ENCODE results near the gene MICAL2. TPM values are rescaled to one million over a fixed set of nuclear protein-coding genes. Genes with fewer than 3 reads are reported as not detected.

MICAL2 gene
- total RNA-seq, 2 donors from 2014 or later, result 1.5 to 1.9 TPM

DNA sequence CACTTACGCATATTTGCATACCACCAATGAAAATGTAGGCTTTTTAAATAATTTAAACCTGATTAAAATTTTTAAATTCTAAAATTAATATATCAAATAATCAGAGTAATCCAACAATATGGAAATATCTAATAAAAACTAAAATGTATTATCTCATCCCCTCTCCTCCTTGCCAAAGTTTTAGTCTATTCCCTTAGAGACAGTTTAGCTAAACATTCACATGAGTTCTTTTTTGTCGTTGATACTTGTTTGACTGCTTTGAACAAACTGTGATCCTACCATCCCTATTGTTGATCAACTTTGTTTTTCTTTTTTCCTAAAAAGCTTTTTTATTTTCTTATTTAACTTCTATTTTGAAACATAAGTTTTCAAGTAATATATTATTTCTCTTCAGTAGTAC lies 185.6 kb downstream of the MICAL2 start:
- no peak overlapping the region for H3K27ac Mint-ChIP-seq
- Histone ChIP-seq H3K4me1 (ENCODE audit: control insufficient read depth, insufficient read depth, low read length) (no peaks in the 10 kb centered on the region), H3K9ac (ENCODE audit: extremely low read depth, low read length, poor library complexity, severe bottlenecking) (no peak overlapping the region), H3K27me3 (ENCODE audit: control insufficient read depth, insufficient read depth, low read length, poor library complexity, severe bottlenecking) (no peaks in the 10 kb centered on the region), H3K9me3 (ENCODE audit: control insufficient read depth, low read length) (peaks cover 8% of the 10 kb centered on the region), H3K4me3 (ENCODE audit: low read length) (no peak overlapping the region), H3K27ac (ENCODE audit: low read depth, low read length) (no peak overlapping the region), H3K36me3 (ENCODE audit: control insufficient read depth, insufficient read depth, low read length) (no peaks in the 10 kb centered on the region)
- peaks cover 3% of the 10 kb centered on the region for H3K27me3 Mint-ChIP-seq (ENCODE audit: insufficient read depth)
- no peaks in the 10 kb centered on the region for H3K9me3 Mint-ChIP-seq
- 95 to 100% methylated on average over 1 of the region's 2 CpGs for WGBS, 2 experiments (ENCODE audit: insufficient coverage in 1 of 2, insufficient read length in 1 of 2)
- TF ChIP-seq, protein P1, sequence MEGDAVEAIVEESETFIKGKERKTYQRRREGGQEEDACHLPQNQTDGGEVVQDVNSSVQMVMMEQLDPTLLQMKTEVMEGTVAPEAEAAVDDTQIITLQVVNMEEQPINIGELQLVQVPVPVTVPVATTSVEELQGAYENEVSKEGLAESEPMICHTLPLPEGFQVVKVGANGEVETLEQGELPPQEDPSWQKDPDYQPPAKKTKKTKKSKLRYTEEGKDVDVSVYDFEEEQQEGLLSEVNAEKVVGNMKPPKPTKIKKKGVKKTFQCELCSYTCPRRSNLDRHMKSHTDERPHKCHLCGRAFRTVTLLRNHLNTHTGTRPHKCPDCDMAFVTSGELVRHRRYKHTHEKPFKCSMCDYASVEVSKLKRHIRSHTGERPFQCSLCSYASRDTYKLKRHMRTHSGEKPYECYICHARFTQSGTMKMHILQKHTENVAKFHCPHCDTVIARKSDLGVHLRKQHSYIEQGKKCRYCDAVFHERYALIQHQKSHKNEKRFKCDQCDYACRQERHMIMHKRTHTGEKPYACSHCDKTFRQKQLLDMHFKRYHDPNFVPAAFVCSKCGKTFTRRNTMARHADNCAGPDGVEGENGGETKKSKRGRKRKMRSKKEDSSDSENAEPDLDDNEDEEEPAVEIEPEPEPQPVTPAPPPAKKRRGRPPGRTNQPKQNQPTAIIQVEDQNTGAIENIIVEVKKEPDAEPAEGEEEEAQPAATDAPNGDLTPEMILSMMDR (conservative IDR thresholded peaks at IDR 0.05), result no peak
- no peak for DNase-seq
- no peak overlapping the region for H3K4me3 Mint-ChIP-seq
- no peaks in the 10 kb centered on the region for H3K36me3 Mint-ChIP-seq (ENCODE audit: low read depth)
- peaks cover 7% of the 10 kb centered on the region for H3K4me1 Mint-ChIP-seq

DNA sequence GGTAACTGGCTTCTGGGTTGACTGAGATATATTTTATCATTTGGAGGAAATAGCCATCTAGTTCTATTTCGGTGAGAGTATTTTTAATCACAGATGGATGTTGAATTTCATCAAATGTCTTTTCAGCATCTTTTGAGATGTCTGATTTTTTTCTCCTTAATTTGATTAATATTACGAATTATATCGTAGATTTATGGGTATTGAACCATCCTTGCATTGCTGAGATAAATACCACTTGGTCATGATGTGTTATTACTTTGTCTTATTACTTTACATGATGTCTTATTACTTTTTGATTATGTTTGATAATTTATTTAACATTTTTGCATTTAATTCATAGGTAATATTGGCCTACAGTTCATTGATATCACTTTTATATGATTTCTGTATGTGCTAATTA lies 188.2 kb downstream of the MICAL2 start:
- TF ChIP-seq, protein P1 (conservative IDR thresholded peaks at IDR 0.05), result no peak
- WGBS, 2 experiments (ENCODE audit: insufficient coverage in 1 of 2, insufficient read length in 1 of 2), result 93 to 96% methylated on average over 3 of the region's 3 CpGs
- Histone ChIP-seq H3K36me3 (ENCODE audit: control insufficient read depth, insufficient read depth, low read length) (no peaks in the 10 kb centered on the region), H3K27ac (ENCODE audit: low read depth, low read length) (no peak overlapping the region), H3K9me3 (ENCODE audit: control insufficient read depth, low read length) (peaks cover 8% of the 10 kb centered on the region), H3K27me3 (ENCODE audit: control insufficient read depth, insufficient read depth, low read length, poor library complexity, severe bottlenecking) (no peaks in the 10 kb centered on the region), H3K4me1 (ENCODE audit: control insufficient read depth, insufficient read depth, low read length) (no peaks in the 10 kb centered on the region), H3K9ac (ENCODE audit: extremely low read depth, low read length, poor library complexity, severe bottlenecking) (no peak overlapping the region), H3K4me3 (ENCODE audit: low read length) (no peak overlapping the region)
- peaks cover 2% of the 10 kb centered on the region for H3K9me3 Mint-ChIP-seq
- H3K4me3 Mint-ChIP-seq, result no peak overlapping the region
- H3K4me1 Mint-ChIP-seq, result peaks cover 2% of the 10 kb centered on the region
- DNase-seq, result no peak
- H3K27me3 Mint-ChIP-seq (ENCODE audit: insufficient read depth), result no peaks in the 10 kb centered on the region
- H3K36me3 Mint-ChIP-seq (ENCODE audit: low read depth), result no peaks in the 10 kb centered on the region
- H3K27ac Mint-ChIP-seq, result no peak overlapping the region

DNA sequence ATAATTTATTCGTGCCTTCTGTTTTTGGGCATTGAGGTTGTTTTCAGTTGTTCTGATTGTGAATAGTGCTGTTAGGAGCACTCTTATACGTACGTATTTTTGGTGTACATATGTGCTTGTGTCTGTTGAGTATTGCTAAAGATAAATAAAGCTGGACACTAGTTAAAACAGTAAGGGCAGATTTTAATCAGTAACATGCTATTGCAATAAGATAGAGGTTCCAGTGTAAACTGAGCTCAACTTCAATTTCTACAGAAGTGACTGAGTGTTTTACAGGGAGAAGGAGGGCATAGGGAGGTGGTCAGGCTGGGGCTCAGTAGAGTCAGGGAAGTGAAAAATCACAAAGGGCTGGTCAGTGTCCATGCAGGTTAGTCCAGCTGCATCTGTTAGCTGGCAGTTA lies 191.0 kb downstream of the MICAL2 start:
- WGBS, 2 experiments (ENCODE audit: insufficient coverage in 1 of 2, insufficient read length in 1 of 2), result 97 to 100% methylated on average over 3 of the region's 3 CpGs
- H3K27ac Mint-ChIP-seq, result no peak overlapping the region
- DNase-seq, result no peak

More for the DNA sequence above, 191.0 kb downstream of the MICAL2 start:
- H3K27me3 Mint-ChIP-seq (ENCODE audit: insufficient read depth), result no peaks in the 10 kb centered on the region
- Histone ChIP-seq H3K9me3 (ENCODE audit: control insufficient read depth, low read length) (peaks cover 8% of the 10 kb centered on the region), H3K9ac (ENCODE audit: extremely low read depth, low read length, poor library complexity, severe bottlenecking) (no peak overlapping the region), H3K4me3 (ENCODE audit: low read length) (no peak overlapping the region), H3K27me3 (ENCODE audit: control insufficient read depth, insufficient read depth, low read length, poor library complexity, severe bottlenecking) (no peaks in the 10 kb centered on the region), H3K27ac (ENCODE audit: low read depth, low read length) (no peak overlapping the region), H3K4me1 (ENCODE audit: control insufficient read depth, insufficient read depth, low read length) (no peaks in the 10 kb centered on the region), H3K36me3 (ENCODE audit: control insufficient read depth, insufficient read depth, low read length) (no peaks in the 10 kb centered on the region)
- H3K36me3 Mint-ChIP-seq (ENCODE audit: low read depth), result no peaks in the 10 kb centered on the region
- H3K4me3 Mint-ChIP-seq, result no peak overlapping the region
- peaks cover 2% of the 10 kb centered on the region for H3K9me3 Mint-ChIP-seq
- TF ChIP-seq, protein P1 (conservative IDR thresholded peaks at IDR 0.05), result no peak
- H3K4me1 Mint-ChIP-seq, result no peaks in the 10 kb centered on the region
